IgD-negative memory B cell (primary cell): Measurements from ENCODE around the gene DCDC2. TPM values are rescaled to one million over a fixed set of nuclear protein-coding genes. Genes with fewer than 3 reads are reported as not detected.
"Not testable (repeated sequence)": the region's sequence is repeated elsewhere in the genome, so short reads cannot be mapped to it uniquely, and the experiment has no call there.

ENCODE experiments used
- H3K27ac Mint-ChIP-seq, 3 donors: one replicate each; pipeline ENCODE4 v1.8.0; 2020 to 2022; ENCODE audit warnings: mild to moderate bottlenecking in 3 of 3, mixed read lengths in 3 of 3, moderate library complexity in 1 of 3
- H3K27me3 Mint-ChIP-seq: one replicate; pipeline ENCODE4 v1.8.0; 2021; ENCODE audit warnings: mixed read lengths
- H3K36me3 Mint-ChIP-seq: one replicate; pipeline ENCODE4 v1.8.0; 2020; ENCODE audit warnings: mild to moderate bottlenecking, mixed read lengths
- H3K4me1 Mint-ChIP-seq, 3 donors: one replicate each; pipeline ENCODE4 v1.8.0; 2020 to 2022; ENCODE audit warnings: mixed read lengths in 3 of 3, mild to moderate bottlenecking in 1 of 3
- H3K4me3 Mint-ChIP-seq, 4 donors: one replicate each; pipeline ENCODE4 v1.8.0; 2020 to 2022; ENCODE audit warnings: mild to moderate bottlenecking in 4 of 4, mixed read lengths in 4 of 4, moderate library complexity in 3 of 4
- H3K9me3 Mint-ChIP-seq, 3 donors: one replicate each; pipeline ENCODE4 v1.8.0; 2020 to 2021; ENCODE audit warnings: mixed read lengths in 3 of 3, mild to moderate bottlenecking in 1 of 3
- polyA plus RNA-seq: library from polyadenylated mRNA; unstranded; fragments of 300-500 nt; fragmentation: Illumina TruSeq; gene quantifications from one replicate; pipeline ENCODE4 v1.2.3, GENCODE V29; 2021

DCDC2 gene
- polyA plus RNA-seq, 1 donor from 2014 or later: not detected

- H3K4me3 Mint-ChIP-seq: no peak overlapping the region
- no peaks in the 10 kb centered on the region for H3K36me3 Mint-ChIP-seq
- H3K27me3 Mint-ChIP-seq: peaks cover 2% of the 10 kb centered on the region
- no peak overlapping the region for H3K27ac Mint-ChIP-seq
- no peaks in the 10 kb centered on the region for H3K9me3 Mint-ChIP-seq
- H3K4me1 Mint-ChIP-seq: no peaks in the 10 kb centered on the region
Observed at GRCh38 chr6:24214984-24215383, 142.9 kb downstream of the DCDC2 start.

DNA sequence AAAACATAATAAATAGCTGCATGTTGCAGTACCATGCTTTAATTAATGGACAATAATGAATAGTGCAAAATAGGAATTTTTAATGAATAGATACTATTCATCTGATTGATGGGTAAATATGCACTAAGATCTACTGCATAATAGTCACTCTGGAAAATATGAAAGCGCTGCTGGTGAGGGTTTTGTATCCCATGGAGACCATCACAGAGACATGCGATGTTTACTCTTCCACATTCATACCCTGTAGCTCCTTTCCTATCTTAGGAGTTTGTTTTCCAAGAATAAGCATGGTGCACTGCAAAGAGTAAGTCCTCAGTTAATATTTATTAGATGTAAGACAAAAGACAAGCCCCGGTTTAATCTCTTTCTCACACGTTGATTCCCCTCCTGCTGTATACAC, 150.4 kb downstream of the DCDC2 start:
- Mint-ChIP-seq H3K4me3 (no peak overlapping the region), H3K27ac (no peak overlapping the region), H3K36me3 (no peaks in the 10 kb centered on the region), H3K27me3 (peaks cover 4% of the 10 kb centered on the region), H3K9me3 (no peaks in the 10 kb centered on the region), H3K4me1 (no peaks in the 10 kb centered on the region)

DNA sequence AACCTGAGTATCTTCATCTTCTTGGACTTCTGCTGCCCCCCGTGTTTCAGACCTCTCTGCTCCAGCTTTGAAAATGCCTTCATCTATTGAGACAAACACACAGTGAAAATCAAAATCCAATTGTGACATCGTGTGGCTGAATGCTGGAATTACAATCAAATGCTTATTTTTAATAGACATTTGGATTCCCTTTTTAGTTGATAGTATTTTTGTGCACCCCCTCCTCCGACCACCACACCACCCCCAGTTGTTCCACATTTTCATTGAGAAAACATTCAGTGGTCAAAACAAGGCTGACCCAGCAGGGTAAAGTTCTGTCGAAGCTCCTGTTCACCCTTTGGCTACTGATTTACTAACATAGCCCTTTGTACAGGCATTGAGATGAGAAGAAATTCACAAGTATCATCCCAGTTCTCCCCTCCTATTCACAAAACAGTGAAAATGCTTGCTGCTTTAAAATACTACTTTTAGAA, 152.8 kb downstream of the DCDC2 start:
- no peak overlapping the region for H3K4me3 Mint-ChIP-seq
- no peaks in the 10 kb centered on the region for H3K4me1 Mint-ChIP-seq
- no peaks in the 10 kb centered on the region for H3K36me3 Mint-ChIP-seq
- peaks cover 0 to 3% (median 3%) of the 10 kb centered on the region in 3 donors for H3K9me3 Mint-ChIP-seq
- H3K27ac Mint-ChIP-seq: no peak overlapping the region
- H3K27me3 Mint-ChIP-seq: peaks cover 5% of the 10 kb centered on the region

DNA sequence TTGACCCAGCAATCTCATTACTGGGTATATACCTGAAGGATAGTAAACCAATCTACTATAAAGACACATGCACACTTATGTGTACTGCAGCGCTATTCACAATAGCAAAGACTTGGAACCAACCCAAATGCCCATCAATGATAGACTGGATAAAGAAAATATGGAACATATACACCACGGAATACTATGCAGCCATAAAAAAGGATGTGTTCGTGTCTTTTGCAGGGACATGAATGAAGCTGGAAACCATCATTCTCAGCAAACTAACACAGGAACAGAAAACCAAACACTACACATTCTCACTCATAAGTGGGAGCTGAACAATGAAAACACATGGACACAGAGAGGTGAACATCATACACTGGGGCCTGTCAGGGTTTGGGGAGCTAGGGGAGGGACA, 153.7 kb downstream of the DCDC2 start:
- H3K4me1 Mint-ChIP-seq, H3K27me3 Mint-ChIP-seq, H3K9me3 Mint-ChIP-seq, H3K4me3 Mint-ChIP-seq, H3K36me3 Mint-ChIP-seq, H3K27ac Mint-ChIP-seq: not testable (repeated sequence)

DNA sequence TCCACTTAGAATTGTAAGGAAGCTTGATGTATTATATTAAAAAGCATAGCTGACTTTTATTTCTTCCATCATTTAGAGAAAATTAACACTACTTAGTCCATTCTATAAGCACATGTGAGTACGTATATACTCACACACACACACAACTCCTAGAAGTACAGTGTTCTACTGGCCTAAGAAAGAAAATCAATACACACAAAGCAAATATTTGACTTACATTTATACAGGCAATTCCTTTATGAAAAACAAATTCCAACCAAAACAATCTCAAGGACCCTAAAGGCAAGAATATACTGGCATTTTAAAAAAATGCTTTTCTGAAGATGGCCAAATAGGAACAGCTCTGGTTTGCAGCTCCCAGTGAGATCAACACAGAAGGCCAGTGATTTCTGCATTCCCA, 160.0 kb downstream of the DCDC2 start:
- Mint-ChIP-seq H3K4me1 (no peaks in the 10 kb centered on the region), H3K4me3 (no peak overlapping the region), H3K27me3 (peaks cover 9% of the 10 kb centered on the region), H3K36me3 (no peaks in the 10 kb centered on the region), H3K27ac (no peak overlapping the region), H3K9me3 (peaks cover 0 to 7% (median 3%) of the 10 kb centered on the region in 3 donors)

DNA sequence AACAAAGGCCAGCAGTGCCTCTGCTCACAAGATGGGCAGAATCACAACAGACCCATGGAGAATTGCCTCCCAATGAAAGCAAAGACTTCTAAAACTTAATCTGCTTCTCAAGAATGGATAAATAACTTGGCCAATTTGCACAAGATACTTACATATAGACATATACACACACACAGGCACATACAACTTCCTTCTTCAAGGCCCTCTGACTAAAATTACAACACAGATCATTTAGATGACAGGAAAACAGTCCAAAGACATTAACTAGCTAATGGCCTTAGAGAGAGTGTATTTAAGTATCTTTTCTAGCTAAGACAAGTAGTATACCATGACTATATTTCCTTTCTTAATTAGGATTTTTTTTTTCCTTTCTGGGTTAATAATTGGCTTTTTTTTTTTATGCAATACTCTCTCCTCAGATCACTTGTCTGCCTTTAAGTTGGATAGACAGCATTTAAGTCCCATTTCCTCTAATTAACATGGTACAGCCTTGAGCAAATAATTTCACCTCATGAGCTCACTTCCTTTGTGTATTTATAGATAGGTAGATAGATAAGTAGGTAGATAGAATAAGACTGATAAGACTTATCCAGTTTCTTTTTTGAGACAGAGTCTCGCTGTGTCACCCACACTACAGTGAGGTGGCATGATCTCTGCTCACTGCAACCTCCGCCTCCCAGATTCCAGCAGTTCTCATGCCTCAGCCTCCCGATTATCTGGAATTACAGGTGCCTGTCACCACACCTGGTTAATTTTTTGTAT, 161.8 kb downstream of the DCDC2 start:
- H3K4me1 Mint-ChIP-seq: no peaks in the 10 kb centered on the region
- no peak overlapping the region for H3K4me3 Mint-ChIP-seq
- H3K36me3 Mint-ChIP-seq: no peaks in the 10 kb centered on the region
- H3K9me3 Mint-ChIP-seq: peaks cover 1 to 7% (median 4%) of the 10 kb centered on the region in 3 donors
- no peak overlapping the region for H3K27ac Mint-ChIP-seq
- peaks cover 8% of the 10 kb centered on the region for H3K27me3 Mint-ChIP-seq

DNA sequence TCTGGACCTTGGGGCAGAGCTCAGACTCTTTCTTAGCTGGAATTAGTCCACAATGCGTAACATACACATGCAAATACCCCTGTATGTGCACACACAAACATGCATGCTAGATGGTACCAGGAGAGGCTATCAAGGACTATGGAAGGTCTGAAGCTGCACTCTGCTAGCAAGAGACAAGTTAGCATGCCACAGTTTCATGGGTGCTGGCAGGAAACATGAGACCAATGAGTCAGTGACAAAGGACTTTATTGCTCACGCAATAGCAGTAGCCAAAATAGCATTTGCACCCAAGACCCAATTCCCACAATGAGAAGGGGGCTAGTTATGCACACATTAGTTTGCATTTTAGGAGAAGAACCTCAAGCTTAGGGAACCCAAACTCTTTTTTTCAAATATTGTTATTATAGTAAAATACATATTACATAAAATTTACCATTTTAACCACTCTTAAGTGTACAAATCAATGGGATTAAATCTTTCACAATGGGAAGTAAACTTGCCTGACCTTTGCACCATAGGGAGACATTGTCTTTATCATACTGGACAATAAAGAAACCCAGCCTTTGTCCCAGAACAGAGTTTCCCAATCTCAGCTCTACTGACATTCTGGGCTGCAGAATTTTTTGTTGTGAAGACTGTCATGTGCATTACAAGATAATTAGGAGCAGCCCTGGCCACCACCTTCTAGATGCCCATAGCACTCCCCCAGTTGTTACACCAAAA, 162.7 kb downstream of the DCDC2 start:
- Mint-ChIP-seq H3K27me3 (peaks cover 8% of the 10 kb centered on the region), H3K4me1 (no peaks in the 10 kb centered on the region), H3K36me3 (no peaks in the 10 kb centered on the region), H3K9me3 (peaks cover 0 to 6% (median 4%) of the 10 kb centered on the region in 3 donors), H3K4me3 (no peak overlapping the region), H3K27ac (no peak overlapping the region)

DNA sequence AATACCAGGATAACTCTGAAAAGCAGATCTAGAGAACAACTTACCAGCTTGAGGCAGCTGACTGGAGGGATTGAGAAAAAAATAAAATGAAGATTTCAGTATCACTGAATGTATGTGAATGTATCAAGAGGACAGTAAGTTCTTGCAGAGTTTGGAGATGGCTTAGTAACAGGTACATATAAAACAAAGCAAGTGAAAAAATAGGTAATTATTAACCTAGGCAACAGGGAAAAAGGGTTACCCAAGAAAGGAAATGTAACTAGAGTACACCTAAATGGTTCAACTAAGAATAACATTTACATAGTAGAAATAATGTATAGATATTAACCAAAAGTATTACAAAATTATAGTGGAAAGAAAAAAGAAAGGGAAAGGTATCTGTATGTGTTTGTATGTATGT, 164.5 kb downstream of the DCDC2 start:
- no peak overlapping the region for H3K4me3 Mint-ChIP-seq
- H3K4me1 Mint-ChIP-seq: no peaks in the 10 kb centered on the region
- peaks cover 0 to 4% (median 4%) of the 10 kb centered on the region in 3 donors for H3K9me3 Mint-ChIP-seq
- H3K27me3 Mint-ChIP-seq: peaks cover 13% of the 10 kb centered on the region
- H3K27ac Mint-ChIP-seq: no peak overlapping the region
- no peaks in the 10 kb centered on the region for H3K36me3 Mint-ChIP-seq

DNA sequence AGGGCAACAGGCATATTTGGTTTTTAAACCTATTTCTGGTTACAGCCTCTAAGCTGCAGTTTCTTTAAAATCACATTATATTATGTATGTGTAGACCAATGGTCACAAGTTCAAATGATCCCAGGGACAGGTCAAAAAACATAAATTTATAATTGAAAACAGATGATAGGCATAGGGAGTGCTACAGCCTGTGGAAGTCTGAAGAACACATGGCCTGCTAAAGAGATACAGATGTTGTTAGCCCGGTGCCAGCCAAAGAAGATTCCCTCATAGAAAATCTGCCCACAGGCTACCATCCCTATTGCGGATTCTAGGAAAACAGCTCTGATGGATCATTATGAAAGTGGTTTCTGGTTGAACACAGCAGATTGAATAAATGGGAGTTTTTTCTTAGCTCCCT, 166.5 kb downstream of the DCDC2 start:
- no peaks in the 10 kb centered on the region for H3K36me3 Mint-ChIP-seq
- H3K27me3 Mint-ChIP-seq: peaks cover 10% of the 10 kb centered on the region

GRCh38 chr6:24188578-24189080, 169.2 kb downstream of the DCDC2 start:
- Mint-ChIP-seq H3K4me3 (no peak overlapping the region), H3K27me3 (peaks cover 8% of the 10 kb centered on the region), H3K9me3 (peaks cover 0 to 4% (median 4%) of the 10 kb centered on the region in 3 donors), H3K27ac (no peak overlapping the region), H3K36me3 (no peaks in the 10 kb centered on the region), H3K4me1 (no peaks in the 10 kb centered on the region)

More for the DNA sequence above, 166.5 kb downstream of the DCDC2 start:
- Mint-ChIP-seq H3K4me3 (no peak overlapping the region), H3K9me3 (peaks cover 0 to 4% (median 4%) of the 10 kb centered on the region in 3 donors), H3K27ac (no peak overlapping the region), H3K4me1 (no peaks in the 10 kb centered on the region)

DNA sequence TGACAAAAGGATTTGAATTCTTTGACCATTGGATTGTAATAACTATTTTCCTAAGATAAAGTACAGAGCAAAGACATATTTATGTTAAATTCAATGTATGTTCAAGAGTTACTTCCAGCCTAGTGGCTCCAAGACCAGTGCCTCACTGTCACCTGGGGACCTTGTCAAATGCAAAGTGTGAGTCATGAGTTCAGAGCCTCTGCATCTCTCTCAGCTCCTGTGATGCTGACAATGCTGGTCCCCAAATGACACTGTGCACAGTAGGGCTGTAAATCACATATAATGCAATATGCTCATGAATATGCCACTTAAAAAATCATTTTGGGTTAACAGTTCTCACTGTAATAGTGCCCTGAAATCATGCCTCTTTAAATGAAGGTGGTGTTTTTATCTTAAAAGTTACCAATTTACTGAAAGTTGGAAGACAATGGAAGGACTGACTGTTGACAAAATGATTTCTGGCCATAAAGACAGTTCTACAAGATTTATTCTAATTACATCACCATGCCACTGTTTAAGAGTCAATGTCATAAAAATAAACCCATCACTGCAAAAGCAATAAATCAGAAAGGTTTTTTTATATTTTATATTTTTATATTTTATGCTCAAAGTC, 169.8 kb downstream of the DCDC2 start:
- peaks cover 0 to 4% (median 3%) of the 10 kb centered on the region in 3 donors for H3K9me3 Mint-ChIP-seq

GRCh38 chr6:24186349-24186748, 171.5 kb downstream of the DCDC2 start:
- H3K36me3 Mint-ChIP-seq: no peaks in the 10 kb centered on the region
- peaks cover 7% of the 10 kb centered on the region for H3K27me3 Mint-ChIP-seq
- H3K4me1 Mint-ChIP-seq: no peaks in the 10 kb centered on the region
- no peak overlapping the region for H3K27ac Mint-ChIP-seq
- H3K9me3 Mint-ChIP-seq: peaks cover 0 to under 1% (median 0%) of the 10 kb centered on the region in 3 donors
- no peak overlapping the region for H3K4me3 Mint-ChIP-seq

More for the DNA sequence above, 169.8 kb downstream of the DCDC2 start:
- H3K4me1 Mint-ChIP-seq: no peaks in the 10 kb centered on the region
- no peak overlapping the region for H3K27ac Mint-ChIP-seq
- H3K4me3 Mint-ChIP-seq: no peak overlapping the region
- H3K27me3 Mint-ChIP-seq: peaks cover 8% of the 10 kb centered on the region
- no peaks in the 10 kb centered on the region for H3K36me3 Mint-ChIP-seq

GRCh38 chr6:24183584-24183983, 174.3 kb downstream of the DCDC2 start:
- Mint-ChIP-seq H3K4me3 (no peak overlapping the region), H3K9me3 (peaks cover 0 to 4% (median 0%) of the 10 kb centered on the region in 3 donors), H3K27me3 (no peaks in the 10 kb centered on the region), H3K27ac (no peak overlapping the region), H3K4me1 (no peaks in the 10 kb centered on the region), H3K36me3 (no peaks in the 10 kb centered on the region)

DNA sequence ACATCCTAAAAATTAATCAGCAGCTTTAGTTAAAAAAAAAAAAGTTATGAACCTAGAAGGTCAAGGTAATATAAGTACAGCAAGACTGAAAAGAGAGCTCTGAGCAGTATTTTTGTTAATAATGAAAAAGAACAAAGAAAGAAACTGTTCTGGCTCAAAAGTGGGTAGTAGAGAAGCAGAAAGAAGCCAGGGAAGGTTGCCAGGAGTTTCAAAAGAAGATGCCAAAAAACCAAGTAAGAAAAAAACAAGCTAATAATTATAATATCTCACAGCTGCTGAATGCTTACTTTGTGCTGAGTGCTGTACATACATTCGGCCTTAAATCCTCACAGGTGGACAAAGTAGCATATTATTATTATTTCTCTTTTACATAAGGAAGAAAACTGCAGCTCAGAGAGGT, 200.0 kb downstream of the DCDC2 start:
- Mint-ChIP-seq H3K27me3 (no peaks in the 10 kb centered on the region), H3K9me3 (peaks cover 0 to 4% (median 3%) of the 10 kb centered on the region in 3 donors), H3K36me3 (no peaks in the 10 kb centered on the region), H3K4me1 (no peaks in the 10 kb centered on the region), H3K4me3 (no peak overlapping the region), H3K27ac (no peak overlapping the region)

- H3K36me3 Mint-ChIP-seq: no peaks in the 10 kb centered on the region
- H3K4me3 Mint-ChIP-seq: no peak overlapping the region
- H3K4me1 Mint-ChIP-seq: no peaks in the 10 kb centered on the region
- H3K9me3 Mint-ChIP-seq: peaks cover 0 to 4% (median 0%) of the 10 kb centered on the region in 3 donors
- H3K27ac Mint-ChIP-seq: no peak overlapping the region
- no peaks in the 10 kb centered on the region for H3K27me3 Mint-ChIP-seq
Observed at GRCh38 chr6:24154121-24154520, 203.7 kb downstream of the DCDC2 start.
